HCT116 (cell line): ENCODE results near the gene SRPK2.

Source experiments
- CEBPB ChIP-seq: IDR thresholded peaks from 2 replicates; pipeline ENCODE4 v1.6.1; 2012; ENCODE audit warnings: low read depth
- CTCF ChIP-seq, 3 experiments: fragments of 200-600 bp in 1 of 3; sonication (generic) in 1 of 3; IDR thresholded peaks in 2 of 3; conservative IDR thresholded peaks in 1 of 3; 2 replicates each; pipeline ENCODE4 v1.5.1; 2012 to 2017; ENCODE audit warnings: low read depth in 2 of 3, low read length in 2 of 3, antibody characterized with exemption in 1 of 3, borderline replicate concordance in 1 of 3, control low read depth in 1 of 3, mild to moderate bottlenecking in 1 of 3, mixed read lengths in 1 of 3, mixed run types in 1 of 3, moderate library complexity in 1 of 3; ENCODE audit not compliant: insufficient read depth in 1 of 3
- EZH2 ChIP-seq: fragments of 200-600 bp; sonication (generic); IDR thresholded peaks from 2 replicates; pipeline ENCODE4 v1.6.1; 2017; ENCODE audit warnings: antibody characterized with exemption, mixed run types
- EZH2phosphoT487 ChIP-seq: fragments of 200-600 bp; IDR thresholded peaks from 2 replicates; pipeline ENCODE4 v1.6.1; 2018; ENCODE audit warnings: antibody characterized with exemption, borderline replicate concordance
- JUND ChIP-seq: IDR thresholded peaks from 2 replicates; pipeline ENCODE4 v1.6.1; 2012
- MAX ChIP-seq: IDR thresholded peaks from 2 replicates; pipeline ENCODE4 v1.6.1; 2012
- POLR2A ChIP-seq: IDR thresholded peaks from 2 replicates; pipeline ENCODE4 v1.7.0; 2011; ENCODE audit warnings: borderline replicate concordance; ENCODE audit not compliant: insufficient read depth, insufficient read length; ENCODE audit errors: extremely low read depth
- POLR2AphosphoS5 ChIP-seq: IDR thresholded peaks from 2 replicates; pipeline ENCODE4 v1.6.1; 2011; ENCODE audit warnings: mild to moderate bottlenecking, low read depth, low read length, moderate library complexity
- TCF7L2 ChIP-seq: IDR thresholded peaks from 2 replicates; pipeline ENCODE4 v1.7.0; 2011; ENCODE audit warnings: borderline replicate concordance, inconsistent platforms; ENCODE audit not compliant: insufficient read depth, insufficient read length; ENCODE audit errors: extremely low read depth
- ZFX ChIP-seq: fragments of 450-650 bp; IDR thresholded peaks from 2 replicates; pipeline ENCODE4 v1.6.1; 2017
- ZNF274 ChIP-seq: fragments of 200-500 bp; sonication (Bioruptor generic); IDR thresholded peaks from 2 replicates; pipeline ENCODE4 v1.6.1; 2014; ENCODE audit warnings: mild to moderate bottlenecking, low read depth, low read length, inconsistent platforms
- TF ChIP-seq, protein P1 (sequence below): IDR thresholded peaks from 2 replicates; pipeline ENCODE4 v1.6.1; 2012; ENCODE audit warnings: low read depth

- TF ChIP-seq POLR2A = no peak
- TF ChIP-seq CTCF (IDR thresholded peaks at IDR 0.05 in 2 of 3, conservative IDR thresholded peaks at IDR 0.05 in 1 of 3; ENCODE audit: borderline replicate concordance in 1 of 3, insufficient read depth in 1 of 3, low read depth in 2 of 3, low read length in 2 of 3) = no peak
- TF ChIP-seq CEBPB = no peak
- TF ChIP-seq, protein P1, sequence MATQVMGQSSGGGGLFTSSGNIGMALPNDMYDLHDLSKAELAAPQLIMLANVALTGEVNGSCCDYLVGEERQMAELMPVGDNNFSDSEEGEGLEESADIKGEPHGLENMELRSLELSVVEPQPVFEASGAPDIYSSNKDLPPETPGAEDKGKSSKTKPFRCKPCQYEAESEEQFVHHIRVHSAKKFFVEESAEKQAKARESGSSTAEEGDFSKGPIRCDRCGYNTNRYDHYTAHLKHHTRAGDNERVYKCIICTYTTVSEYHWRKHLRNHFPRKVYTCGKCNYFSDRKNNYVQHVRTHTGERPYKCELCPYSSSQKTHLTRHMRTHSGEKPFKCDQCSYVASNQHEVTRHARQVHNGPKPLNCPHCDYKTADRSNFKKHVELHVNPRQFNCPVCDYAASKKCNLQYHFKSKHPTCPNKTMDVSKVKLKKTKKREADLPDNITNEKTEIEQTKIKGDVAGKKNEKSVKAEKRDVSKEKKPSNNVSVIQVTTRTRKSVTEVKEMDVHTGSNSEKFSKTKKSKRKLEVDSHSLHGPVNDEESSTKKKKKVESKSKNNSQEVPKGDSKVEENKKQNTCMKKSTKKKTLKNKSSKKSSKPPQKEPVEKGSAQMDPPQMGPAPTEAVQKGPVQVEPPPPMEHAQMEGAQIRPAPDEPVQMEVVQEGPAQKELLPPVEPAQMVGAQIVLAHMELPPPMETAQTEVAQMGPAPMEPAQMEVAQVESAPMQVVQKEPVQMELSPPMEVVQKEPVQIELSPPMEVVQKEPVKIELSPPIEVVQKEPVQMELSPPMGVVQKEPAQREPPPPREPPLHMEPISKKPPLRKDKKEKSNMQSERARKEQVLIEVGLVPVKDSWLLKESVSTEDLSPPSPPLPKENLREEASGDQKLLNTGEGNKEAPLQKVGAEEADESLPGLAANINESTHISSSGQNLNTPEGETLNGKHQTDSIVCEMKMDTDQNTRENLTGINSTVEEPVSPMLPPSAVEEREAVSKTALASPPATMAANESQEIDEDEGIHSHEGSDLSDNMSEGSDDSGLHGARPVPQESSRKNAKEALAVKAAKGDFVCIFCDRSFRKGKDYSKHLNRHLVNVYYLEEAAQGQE = no peak
- no peak for TF ChIP-seq ZNF274
- TF ChIP-seq JUND = no peak
- TF ChIP-seq TCF7L2 = no peak
- TF ChIP-seq ZFX = no peak
- TF ChIP-seq MAX = no peak
- TF ChIP-seq EZH2 = no peak
- TF ChIP-seq EZH2phosphoT487 = no peak
- no peak for TF ChIP-seq POLR2AphosphoS5
Observed at GRCh38 chr7:105309235-105310169, 79.2 kb downstream of the SRPK2 start.
